Chondrocyte (in vitro differentiated cells): ENCODE results near the gene IGF2BP3. TPM values are rescaled to one million over a fixed set of nuclear protein-coding genes. Genes with fewer than 3 reads are reported as not detected.
A peak's percentile ranks its signal among the peaks of the same experiment; 100 is the strongest.

Experiments used
- DNase-seq: peaks from one replicate; pipeline ENCODE4 v3.0.0; 2021; ENCODE audit warnings: mixed read lengths, low spot score
- H3K27ac Mint-ChIP-seq: one replicate; pipeline ENCODE4 v1.8.0; 2021; ENCODE audit warnings: mild to moderate bottlenecking, moderate library complexity, mixed read lengths; ENCODE audit not compliant: unreplicated experiment
- H3K27me3 Mint-ChIP-seq: 2 replicates; pipeline ENCODE4 v1.8.0; 2021; ENCODE audit warnings: low read depth, mixed read lengths
- H3K36me3 Mint-ChIP-seq: 2 replicates; pipeline ENCODE4 v1.8.0; 2021; ENCODE audit warnings: low read depth, mixed read lengths
- H3K4me1 Mint-ChIP-seq: 2 replicates; pipeline ENCODE4 v1.8.0; 2021; ENCODE audit warnings: low read depth, mild to moderate bottlenecking, mixed read lengths
- H3K4me3 Mint-ChIP-seq: one replicate; pipeline ENCODE4 v1.8.0; 2021; ENCODE audit warnings: mild to moderate bottlenecking, moderate library complexity, mixed read lengths; ENCODE audit not compliant: unreplicated experiment
- H3K9me3 Mint-ChIP-seq: 2 replicates; pipeline ENCODE4 v1.8.0; 2021; ENCODE audit warnings: low read depth, mixed read lengths
- CTCF ChIP-seq: fragments of 200-600 bp; sonication (generic); IDR thresholded peaks from 2 replicates; pipeline ENCODE4 v1.5.0; 2021; ENCODE audit warnings: antibody characterized with exemption, mild to moderate bottlenecking, moderate library complexity
- total RNA-seq: library from RNA; stranded (reverse); gene quantifications from 3 replicates; pipeline ENCODE4 v1.2.1, GENCODE V29; 2021

The IGF2BP3 gene
- total RNA-seq, 1 donor from 2014 or later: 53.0 TPM

GRCh38 chr7:23474094-23474828, 4.0 kb upstream of the IGF2BP3 start:
- Mint-ChIP-seq H3K4me1 (peaks cover 28% of the 10 kb centered on the region), H3K27me3 (peaks cover 2% of the 10 kb centered on the region), H3K27ac (peak overlapping the region; percentile 82), H3K4me3 (peak overlapping the region; percentile 91), H3K9me3 (no peaks in the 10 kb centered on the region), H3K36me3 (no peaks in the 10 kb centered on the region)
- DNase-seq: peak; percentile 98
- TF ChIP-seq CTCF: no peak

- no peak for TF ChIP-seq CTCF
- Mint-ChIP-seq H3K4me3 (peak overlapping the region; percentile 91), H3K27me3 (peaks cover 2% of the 10 kb centered on the region), H3K9me3 (no peaks in the 10 kb centered on the region), H3K36me3 (no peaks in the 10 kb centered on the region), H3K27ac (peak overlapping the region; percentile 91), H3K4me1 (peaks cover 28% of the 10 kb centered on the region)
- no peak for DNase-seq
These were observed 3.5 kb upstream of the IGF2BP3 start for GRCh38 chr7:23473844-23474093.

- no peaks in the 10 kb centered on the region for H3K27me3 Mint-ChIP-seq
- no peak for TF ChIP-seq CTCF
- H3K36me3 Mint-ChIP-seq: no peaks in the 10 kb centered on the region
- no peaks in the 10 kb centered on the region for H3K9me3 Mint-ChIP-seq
- H3K4me1 Mint-ChIP-seq: peaks cover 28% of the 10 kb centered on the region
- peak overlapping the region; percentile 91 for H3K4me3 Mint-ChIP-seq
- H3K27ac Mint-ChIP-seq: peak overlapping the region; percentile 91
- DNase-seq: no peak
These were observed 2.9 kb upstream of the IGF2BP3 start for GRCh38 chr7:23472956-23473843.

- Mint-ChIP-seq H3K4me3 (peak overlapping the region; percentile 91), H3K9me3 (no peaks in the 10 kb centered on the region), H3K27ac (peak overlapping the region; percentile 91), H3K36me3 (no peaks in the 10 kb centered on the region), H3K4me1 (peaks cover 31% of the 10 kb centered on the region), H3K27me3 (no peaks in the 10 kb centered on the region)
- no peak for TF ChIP-seq CTCF
- DNase-seq: no peak
These were observed 2.3 kb upstream of the IGF2BP3 start for GRCh38 chr7:23472556-23472955.

- H3K9me3 Mint-ChIP-seq: no peaks in the 10 kb centered on the region
- TF ChIP-seq CTCF: no peak
These were observed 1.8 kb upstream of the IGF2BP3 start for GRCh38 chr7:23472046-23472445.

More at GRCh38 chr7:23472046-23472445, 1.8 kb upstream of the IGF2BP3 start:
- H3K36me3 Mint-ChIP-seq: no peaks in the 10 kb centered on the region
- H3K4me3 Mint-ChIP-seq: peak overlapping the region; percentile 94
- no peaks in the 10 kb centered on the region for H3K27me3 Mint-ChIP-seq
- DNase-seq: no peak
- H3K4me1 Mint-ChIP-seq: peaks cover 36% of the 10 kb centered on the region
- peak overlapping the region; percentile 99 for H3K27ac Mint-ChIP-seq
